ENCODE data around the gene IFT122. TPM values are rescaled to one million over a fixed set of nuclear protein-coding genes. Genes with fewer than 3 reads are reported as not detected.

IFT122 gene
- total and polyA plus RNA-seq, 4 donors = 26.5 to 44.0 (median 36.7) TPM

DNA sequence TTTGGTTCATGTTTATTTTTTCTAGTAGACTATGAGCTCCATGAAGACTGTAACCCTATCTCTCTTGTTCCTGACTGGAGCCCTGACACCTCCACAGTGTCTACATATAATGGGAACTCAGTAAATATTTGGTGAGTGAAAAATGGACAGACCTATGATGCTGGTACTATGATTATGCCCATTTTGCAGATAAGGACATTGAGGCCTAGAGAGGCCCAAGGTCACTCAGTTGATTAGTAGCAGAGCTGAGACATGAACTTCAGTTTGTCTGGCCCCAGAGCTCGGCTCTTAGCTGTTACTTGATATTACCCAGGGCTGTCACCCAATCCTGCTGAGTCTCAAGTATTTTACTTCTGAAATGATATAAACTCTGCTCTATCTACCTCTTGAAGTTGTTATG lies 17.1 kb upstream of the IFT122 start:
- H3K27ac ChIP-seq (ENCODE audit: low read depth, low read length) = no peak overlapping the region
- no CpG with 5 or more reads among the region's 1 CpG for WGBS (ENCODE audit: insufficient coverage)

GRCh38 chr3:129424185-129424841 lies 15.7 kb upstream of the IFT122 start:
- Histone ChIP-seq H3K9me3 (ENCODE audit: control insufficient read depth, insufficient read depth, low read length) (no peaks in the 10 kb centered on the region), H3K27me3 (ENCODE audit: control insufficient read depth, insufficient read depth, low read length) (no peaks in the 10 kb centered on the region), H3K4me1 (ENCODE audit: control insufficient read depth, insufficient read depth, low read length) (peaks cover 10% of the 10 kb centered on the region), H3K4me3 (ENCODE audit: low read depth, low read length) (no peak overlapping the region), H3K27ac (ENCODE audit: low read depth, low read length) (no peak overlapping the region), H3K36me3 (ENCODE audit: control insufficient read depth, insufficient read depth, low read length) (no peaks in the 10 kb centered on the region)
- no peak for DNase-seq (ENCODE audit: low read depth in 4 of 6, low spot score in 6 of 6)
- WGBS (ENCODE audit: insufficient coverage) = 75% methylated on average over 1 of the region's 4 CpGs

More for the DNA sequence above, 17.1 kb upstream of the IFT122 start:
- no peak for DNase-seq (ENCODE audit: low read depth in 4 of 6, low spot score in 6 of 6)
- Histone ChIP-seq H3K9me3 (ENCODE audit: control insufficient read depth, insufficient read depth, low read length) (no peaks in the 10 kb centered on the region), H3K27me3 (ENCODE audit: control insufficient read depth, insufficient read depth, low read length) (no peaks in the 10 kb centered on the region), H3K4me3 (ENCODE audit: low read depth, low read length) (no peak overlapping the region), H3K36me3 (ENCODE audit: control insufficient read depth, insufficient read depth, low read length) (peaks cover 3% of the 10 kb centered on the region), H3K4me1 (ENCODE audit: control insufficient read depth, insufficient read depth, low read length) (peaks cover 5% of the 10 kb centered on the region)

DNA sequence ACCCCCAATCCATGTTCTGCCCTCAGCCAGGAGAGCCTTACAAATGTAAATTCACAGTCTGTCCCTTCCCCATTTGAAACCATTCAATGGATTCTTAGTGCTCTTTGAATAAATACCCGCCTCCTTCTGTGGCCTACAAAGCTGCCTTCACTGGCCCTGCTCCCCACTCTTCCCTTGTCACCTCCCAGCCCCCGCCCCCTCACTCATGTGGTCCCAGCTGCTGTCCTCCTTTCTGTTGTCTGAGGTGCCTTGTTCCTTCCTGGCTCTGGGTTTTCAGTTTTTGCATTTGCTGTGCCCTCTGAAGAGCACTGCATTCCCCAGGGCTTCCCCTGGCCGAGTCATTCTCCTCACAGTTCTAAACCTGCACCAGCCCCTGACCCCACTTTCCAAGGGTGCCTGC lies 14.8 kb upstream of the IFT122 start:
- Histone ChIP-seq H3K27me3 (ENCODE audit: control insufficient read depth, insufficient read depth, low read length) (no peaks in the 10 kb centered on the region), H3K9me3 (ENCODE audit: control insufficient read depth, insufficient read depth, low read length) (no peaks in the 10 kb centered on the region), H3K4me1 (ENCODE audit: control insufficient read depth, insufficient read depth, low read length) (peaks cover 10% of the 10 kb centered on the region), H3K4me3 (ENCODE audit: low read depth, low read length) (no peak overlapping the region), H3K36me3 (ENCODE audit: control insufficient read depth, insufficient read depth, low read length) (peaks cover 3% of the 10 kb centered on the region), H3K27ac (ENCODE audit: low read depth, low read length) (no peak overlapping the region)
- DNase-seq (ENCODE audit: low read depth in 4 of 6, low spot score in 6 of 6) = no peak
- WGBS (ENCODE audit: insufficient coverage) = 27% methylated on average over 3 of the region's 3 CpGs

- H3K36me3 ChIP-seq (ENCODE audit: control insufficient read depth, insufficient read depth, low read length) = peaks cover 6% of the 10 kb centered on the region
- H3K4me3 ChIP-seq (ENCODE audit: low read depth, low read length) = no peak overlapping the region
- no peaks in the 10 kb centered on the region for H3K9me3 ChIP-seq (ENCODE audit: control insufficient read depth, insufficient read depth, low read length)
- H3K4me1 ChIP-seq (ENCODE audit: control insufficient read depth, insufficient read depth, low read length) = peaks cover 10% of the 10 kb centered on the region
- no peak for DNase-seq (ENCODE audit: low read depth in 4 of 6, low spot score in 6 of 6)
- 69% methylated on average over 2 of the region's 2 CpGs for WGBS (ENCODE audit: insufficient coverage)
- H3K27ac ChIP-seq (ENCODE audit: low read depth, low read length) = no peak overlapping the region
- no peaks in the 10 kb centered on the region for H3K27me3 ChIP-seq (ENCODE audit: control insufficient read depth, insufficient read depth, low read length)
Measured at GRCh38 chr3:129425619-129426018, 14.4 kb upstream of the IFT122 start.

GRCh38 chr3:129428007-129428375 lies 12.0 kb upstream of the IFT122 start:
- H3K9me3 ChIP-seq (ENCODE audit: control insufficient read depth, insufficient read depth, low read length) = no peaks in the 10 kb centered on the region
- peaks cover 13% of the 10 kb centered on the region for H3K36me3 ChIP-seq (ENCODE audit: control insufficient read depth, insufficient read depth, low read length)
- peak overlapping the region; percentile 64 for H3K4me3 ChIP-seq (ENCODE audit: low read depth, low read length)
- DNase-seq (ENCODE audit: low read depth in 4 of 6, low spot score in 6 of 6) = no peak
- H3K4me1 ChIP-seq (ENCODE audit: control insufficient read depth, insufficient read depth, low read length) = peaks cover 10% of the 10 kb centered on the region
- WGBS (ENCODE audit: insufficient coverage) = 8% methylated on average over 8 of the region's 8 CpGs
- no peak overlapping the region for H3K27ac ChIP-seq (ENCODE audit: low read depth, low read length)
- no peaks in the 10 kb centered on the region for H3K27me3 ChIP-seq (ENCODE audit: control insufficient read depth, insufficient read depth, low read length)

DNA sequence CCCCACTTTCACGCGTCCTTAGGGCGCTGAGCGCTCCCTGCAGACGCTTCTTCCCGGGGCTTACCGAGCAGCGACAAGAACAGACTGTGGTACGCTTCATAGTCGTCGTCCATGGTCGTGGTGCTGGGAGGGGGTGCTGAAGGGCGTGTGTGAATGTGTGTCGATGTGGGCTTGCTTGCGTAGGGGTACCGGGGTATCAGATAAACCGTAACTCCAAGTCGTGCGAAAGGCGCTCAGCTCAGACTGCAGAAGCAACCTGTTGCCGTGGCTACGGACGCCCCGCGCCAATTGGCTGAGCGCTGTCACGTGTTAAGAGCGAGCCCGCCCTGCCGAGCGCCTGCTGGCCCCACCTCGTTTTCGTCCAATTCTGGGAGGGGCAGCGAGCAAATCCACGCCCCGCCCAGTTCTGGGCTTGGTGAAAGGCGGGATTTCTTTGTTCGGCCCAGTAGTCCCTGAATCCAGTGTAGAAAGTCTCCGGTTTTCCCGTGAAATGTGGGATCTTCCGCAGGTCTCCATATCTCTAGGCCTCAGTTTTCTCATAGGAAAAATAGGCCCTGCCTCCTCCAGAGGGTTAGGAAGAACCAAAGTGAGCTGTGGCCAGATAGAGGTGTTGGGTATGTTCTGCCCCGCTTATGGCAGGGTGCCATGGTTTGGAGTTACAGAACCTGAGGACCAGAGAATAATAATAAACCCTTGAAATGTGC lies 11.5 kb upstream of the IFT122 start, which contains the start of gene EFCAB12:
Gene EFCAB12 (minus strand): TSS at position 261 of the 704 bp plus-strand sequence. CDS start 148 bp downstream, at position 113.
- peaks cover 13% of the 10 kb centered on the region for H3K36me3 ChIP-seq (ENCODE audit: control insufficient read depth, insufficient read depth, low read length)
- no peak within 1 kb of the TSS for H3K27ac ChIP-seq (ENCODE audit: low read depth, low read length)
- H3K9me3 ChIP-seq (ENCODE audit: control insufficient read depth, insufficient read depth, low read length) = no peaks in the 10 kb centered on the region
- no peaks in the 10 kb centered on the region for H3K27me3 ChIP-seq (ENCODE audit: control insufficient read depth, insufficient read depth, low read length)
- peak within 1 kb of the TSS; percentile 64 for H3K4me3 ChIP-seq (ENCODE audit: low read depth, low read length)
- peak; percentile 83 to 98 (median 88) for DNase-seq (ENCODE audit: low read depth in 4 of 6, low spot score in 6 of 6)
- peaks cover 10% of the 10 kb centered on the region for H3K4me1 ChIP-seq (ENCODE audit: control insufficient read depth, insufficient read depth, low read length)
- under 1% methylated on average over 41 of the region's 42 CpGs for WGBS (ENCODE audit: insufficient coverage)

DNA sequence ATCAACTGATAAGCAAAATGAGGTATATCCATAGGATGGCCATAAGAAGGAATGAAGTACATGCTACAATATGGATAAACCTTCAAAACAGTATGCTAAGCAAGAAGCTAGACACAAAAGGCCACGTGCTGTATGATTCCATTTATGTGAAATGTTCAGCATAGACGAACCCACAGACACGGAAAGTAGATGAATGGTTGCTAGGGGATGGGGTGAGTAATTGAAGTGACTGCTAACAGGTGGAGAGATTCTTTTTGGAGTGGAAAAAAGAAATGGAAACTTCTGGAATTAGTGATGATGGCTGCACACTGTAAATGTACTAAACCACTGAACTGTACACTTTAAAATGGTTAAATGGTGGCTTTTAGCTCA lies 11.0 kb upstream of the IFT122 start:
- Histone ChIP-seq H3K36me3 (ENCODE audit: control insufficient read depth, insufficient read depth, low read length) (peaks cover 13% of the 10 kb centered on the region), H3K9me3 (ENCODE audit: control insufficient read depth, insufficient read depth, low read length) (no peaks in the 10 kb centered on the region), H3K4me3 (ENCODE audit: low read depth, low read length) (no peak overlapping the region), H3K27me3 (ENCODE audit: control insufficient read depth, insufficient read depth, low read length) (no peaks in the 10 kb centered on the region), H3K27ac (ENCODE audit: low read depth, low read length) (no peak overlapping the region), H3K4me1 (ENCODE audit: control insufficient read depth, insufficient read depth, low read length) (peaks cover 10% of the 10 kb centered on the region)
- WGBS (ENCODE audit: insufficient coverage) = 41% methylated on average over 3 of the region's 3 CpGs
- DNase-seq (ENCODE audit: low read depth in 4 of 6, low spot score in 6 of 6) = no peak

DNA sequence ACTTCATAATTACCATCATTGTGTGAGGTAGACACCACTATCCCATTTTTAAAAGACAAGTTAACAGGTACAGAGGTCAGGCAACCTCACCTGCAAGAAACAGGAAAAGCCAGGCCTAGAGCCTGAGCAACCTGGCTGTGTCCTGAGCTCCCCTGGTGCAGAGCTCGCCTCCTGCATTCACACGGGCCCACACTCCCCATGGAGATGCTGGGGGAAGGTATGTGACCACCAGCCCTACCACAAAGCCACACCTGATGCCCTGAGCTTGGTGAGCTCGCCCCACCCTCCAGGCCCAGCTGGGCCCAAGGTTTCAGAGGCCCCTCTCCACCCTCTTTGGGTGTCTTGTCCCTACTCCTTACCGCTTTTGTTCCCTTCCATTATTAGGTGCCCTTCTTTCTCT lies 10.4 kb upstream of the IFT122 start:
- H3K27ac ChIP-seq (ENCODE audit: low read depth, low read length) = no peak overlapping the region
- no peak overlapping the region for H3K4me3 ChIP-seq (ENCODE audit: low read depth, low read length)
- H3K9me3 ChIP-seq (ENCODE audit: control insufficient read depth, insufficient read depth, low read length) = no peaks in the 10 kb centered on the region
- no peak for DNase-seq (ENCODE audit: low read depth in 4 of 6, low spot score in 6 of 6)
- H3K27me3 ChIP-seq (ENCODE audit: control insufficient read depth, insufficient read depth, low read length) = no peaks in the 10 kb centered on the region
- WGBS (ENCODE audit: insufficient coverage) = 70% methylated on average over 2 of the region's 4 CpGs
- H3K36me3 ChIP-seq (ENCODE audit: control insufficient read depth, insufficient read depth, low read length) = peaks cover 13% of the 10 kb centered on the region
- peaks cover 10% of the 10 kb centered on the region for H3K4me1 ChIP-seq (ENCODE audit: control insufficient read depth, insufficient read depth, low read length)

- Histone ChIP-seq H3K27me3 (ENCODE audit: control insufficient read depth, insufficient read depth, low read length) (no peaks in the 10 kb centered on the region), H3K9me3 (ENCODE audit: control insufficient read depth, insufficient read depth, low read length) (no peaks in the 10 kb centered on the region)
Measured at GRCh38 chr3:129432036-129432435, 8.0 kb upstream of the IFT122 start.

GRCh38 chr3:129432671-129433070 lies 7.4 kb upstream of the IFT122 start:
- H3K36me3 ChIP-seq (ENCODE audit: control insufficient read depth, insufficient read depth, low read length) = peaks cover 13% of the 10 kb centered on the region

More at GRCh38 chr3:129432036-129432435, 8.0 kb upstream of the IFT122 start:
- Histone ChIP-seq H3K27ac (ENCODE audit: low read depth, low read length) (no peak overlapping the region), H3K4me3 (ENCODE audit: low read depth, low read length) (no peak overlapping the region), H3K4me1 (ENCODE audit: control insufficient read depth, insufficient read depth, low read length) (peaks cover 6% of the 10 kb centered on the region), H3K36me3 (ENCODE audit: control insufficient read depth, insufficient read depth, low read length) (peaks cover 13% of the 10 kb centered on the region)
- no peak for DNase-seq (ENCODE audit: low read depth in 4 of 6, low spot score in 6 of 6)
- 93% methylated on average over 3 of the region's 7 CpGs for WGBS (ENCODE audit: insufficient coverage)

More at GRCh38 chr3:129432671-129433070, 7.4 kb upstream of the IFT122 start:
- no peak for DNase-seq (ENCODE audit: low read depth in 4 of 6, low spot score in 6 of 6)
- no peak overlapping the region for H3K4me3 ChIP-seq (ENCODE audit: low read depth, low read length)
- H3K9me3 ChIP-seq (ENCODE audit: control insufficient read depth, insufficient read depth, low read length) = no peaks in the 10 kb centered on the region
- H3K27me3 ChIP-seq (ENCODE audit: control insufficient read depth, insufficient read depth, low read length) = no peaks in the 10 kb centered on the region
- H3K4me1 ChIP-seq (ENCODE audit: control insufficient read depth, insufficient read depth, low read length) = peaks cover 6% of the 10 kb centered on the region
- no peak overlapping the region for H3K27ac ChIP-seq (ENCODE audit: low read depth, low read length)
